ENCODE data around the gene RASL11B.

- TF ChIP-seq CTCF (IDR thresholded peaks at IDR 0.05; ENCODE audit: low read depth, low read length) = no peak
- no peak for TF ChIP-seq EZH2phosphoT487 (IDR thresholded peaks at IDR 0.05; ENCODE audit: low read depth)
These were observed 23.2 kb upstream of the RASL11B start for GRCh38 chr4:52838729-52839586.

Measured in OCI-LY3 (cell line).